ENCODE measurements around the gene ETHE1.

ETHE1 gene

GRCh38 chr19:43496960-43497359 lies 30.0 kb downstream of the ETHE1 start:
- H3K4me3 ChIP-seq (ENCODE audit: low read depth, low read length) = no peak overlapping the region
- in situ Hi-C loops (cut with HindIII; ENCODE audit: low pct_ligation_motif_present, low sequenced_read_pairs) = no loop called here
- no peak for DNase-seq
- no peak overlapping the region for H3K27ac ChIP-seq
- no peaks in the 10 kb centered on the region for H3K27me3 ChIP-seq (replicated peaks)
- H3K36me3 ChIP-seq (replicated peaks) = no peaks in the 10 kb centered on the region
- TF ChIP-seq CTCF (IDR thresholded peaks at IDR 0.05; ENCODE audit: low read depth, low read length, missing control alignments) = no peak

GRCh38 chr19:43495082-43495481 lies 31.9 kb downstream of the ETHE1 start:
- no peak for DNase-seq
- Histone ChIP-seq H3K4me3 (ENCODE audit: low read depth, low read length) (no peak overlapping the region), H3K27ac (no peak overlapping the region), H3K36me3 (replicated peaks) (no peaks in the 10 kb centered on the region), H3K27me3 (replicated peaks) (no peaks in the 10 kb centered on the region)
- in situ Hi-C loops (cut with HindIII; ENCODE audit: low pct_ligation_motif_present, low sequenced_read_pairs) = no loop called here
- TF ChIP-seq CTCF (IDR thresholded peaks at IDR 0.05; ENCODE audit: low read depth, low read length, missing control alignments) = no peak

- no peak for DNase-seq
- no peaks in the 10 kb centered on the region for H3K27me3 ChIP-seq (replicated peaks)
- in situ Hi-C loops (cut with HindIII; ENCODE audit: low pct_ligation_motif_present, low sequenced_read_pairs) = no loop called here
- H3K36me3 ChIP-seq (replicated peaks) = no peaks in the 10 kb centered on the region
- no peak overlapping the region for H3K4me3 ChIP-seq (ENCODE audit: low read depth, low read length)
- TF ChIP-seq CTCF (IDR thresholded peaks at IDR 0.05; ENCODE audit: low read depth, low read length, missing control alignments) = no peak
- H3K27ac ChIP-seq = no peak overlapping the region
Measured at GRCh38 chr19:43490759-43491158, 36.2 kb downstream of the ETHE1 start.

- DNase-seq = no peak
- no peaks in the 10 kb centered on the region for H3K36me3 ChIP-seq (replicated peaks)
- no peaks in the 10 kb centered on the region for H3K27me3 ChIP-seq (replicated peaks)
- no peak overlapping the region for H3K27ac ChIP-seq
- no peak for TF ChIP-seq CTCF (IDR thresholded peaks at IDR 0.05; ENCODE audit: low read depth, low read length, missing control alignments)
- in situ Hi-C loops (cut with HindIII; ENCODE audit: low pct_ligation_motif_present, low sequenced_read_pairs) = no loop called here
- H3K4me3 ChIP-seq (ENCODE audit: low read depth, low read length) = no peak overlapping the region
Measured at GRCh38 chr19:43489979-43490599, 36.9 kb downstream of the ETHE1 start.

- in situ Hi-C loops (cut with HindIII; ENCODE audit: low pct_ligation_motif_present, low sequenced_read_pairs) = no loop called here
- no peak for TF ChIP-seq CTCF (IDR thresholded peaks at IDR 0.05; ENCODE audit: low read depth, low read length, missing control alignments)
- Histone ChIP-seq H3K36me3 (replicated peaks) (no peaks in the 10 kb centered on the region), H3K4me3 (ENCODE audit: low read depth, low read length) (no peak overlapping the region), H3K27ac (no peak overlapping the region), H3K27me3 (replicated peaks) (no peaks in the 10 kb centered on the region)
- DNase-seq = no peak
Measured at GRCh38 chr19:43489310-43489709, 37.7 kb downstream of the ETHE1 start.

GRCh38 chr19:43488179-43488578 lies 38.8 kb downstream of the ETHE1 start:
- Histone ChIP-seq H3K27me3 (replicated peaks) (no peaks in the 10 kb centered on the region), H3K27ac (no peak overlapping the region), H3K4me3 (ENCODE audit: low read depth, low read length) (no peak overlapping the region), H3K36me3 (replicated peaks) (no peaks in the 10 kb centered on the region)
- in situ Hi-C loops (cut with HindIII; ENCODE audit: low pct_ligation_motif_present, low sequenced_read_pairs) = no loop called here
- DNase-seq = no peak
- no peak for TF ChIP-seq CTCF (IDR thresholded peaks at IDR 0.05; ENCODE audit: low read depth, low read length, missing control alignments)
